Glomerular visceral epithelial cell (primary cell): ENCODE results near the gene DNAJC8.

Experiments
- DNase-seq: peaks from one replicate; pipeline ENCODE4 v3.0.0-alpha.2; 2016; ENCODE audit errors: extremely low spot score

DNAJC8 gene

GRCh38 chr1:28200234-28200873, 32.5 kb downstream of the DNAJC8 start:
- no peak for DNase-seq

DNA sequence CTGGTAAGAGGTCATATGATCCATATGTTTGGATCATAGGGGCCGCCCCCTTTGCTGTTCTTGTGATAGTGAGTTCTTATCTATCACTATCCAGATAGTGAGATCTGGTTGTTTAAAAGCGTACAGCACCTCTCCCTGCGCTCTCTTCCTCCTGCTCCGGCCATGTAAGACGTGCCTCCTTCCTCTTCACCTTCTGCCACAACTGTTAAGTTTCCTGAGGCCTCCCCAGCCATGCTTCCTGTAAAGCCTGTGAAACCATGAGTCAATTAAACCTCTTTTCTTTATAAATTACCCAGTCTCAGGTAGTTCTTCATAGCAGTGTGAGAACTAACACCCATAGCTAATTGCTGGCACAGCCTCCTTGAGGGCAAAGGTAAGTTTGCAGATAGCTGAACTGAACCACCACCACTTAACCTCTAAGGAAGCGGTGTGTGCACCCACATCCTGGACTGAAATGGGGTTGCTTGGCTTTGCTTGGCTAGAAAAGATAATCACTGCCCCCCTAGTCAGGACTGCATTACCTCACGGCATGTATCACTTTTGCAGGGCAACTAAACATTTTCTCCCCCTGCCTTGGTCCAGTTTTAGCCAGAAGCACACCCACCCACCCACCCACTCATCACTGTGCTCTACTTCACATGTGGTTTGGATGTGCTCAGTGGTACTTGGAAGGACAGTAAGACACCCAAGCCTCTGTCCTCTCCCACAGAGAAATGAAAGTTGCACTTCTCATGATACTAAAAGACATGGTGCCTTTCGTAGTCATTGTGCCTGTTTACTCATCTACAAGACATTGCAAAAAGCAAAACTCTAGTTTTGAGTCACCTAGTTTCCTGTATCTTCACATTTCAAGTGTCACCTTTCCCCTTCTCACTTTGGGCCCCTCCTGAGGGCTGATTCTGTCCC, 33.2 kb downstream of the DNAJC8 start:
- no peak for DNase-seq

DNA sequence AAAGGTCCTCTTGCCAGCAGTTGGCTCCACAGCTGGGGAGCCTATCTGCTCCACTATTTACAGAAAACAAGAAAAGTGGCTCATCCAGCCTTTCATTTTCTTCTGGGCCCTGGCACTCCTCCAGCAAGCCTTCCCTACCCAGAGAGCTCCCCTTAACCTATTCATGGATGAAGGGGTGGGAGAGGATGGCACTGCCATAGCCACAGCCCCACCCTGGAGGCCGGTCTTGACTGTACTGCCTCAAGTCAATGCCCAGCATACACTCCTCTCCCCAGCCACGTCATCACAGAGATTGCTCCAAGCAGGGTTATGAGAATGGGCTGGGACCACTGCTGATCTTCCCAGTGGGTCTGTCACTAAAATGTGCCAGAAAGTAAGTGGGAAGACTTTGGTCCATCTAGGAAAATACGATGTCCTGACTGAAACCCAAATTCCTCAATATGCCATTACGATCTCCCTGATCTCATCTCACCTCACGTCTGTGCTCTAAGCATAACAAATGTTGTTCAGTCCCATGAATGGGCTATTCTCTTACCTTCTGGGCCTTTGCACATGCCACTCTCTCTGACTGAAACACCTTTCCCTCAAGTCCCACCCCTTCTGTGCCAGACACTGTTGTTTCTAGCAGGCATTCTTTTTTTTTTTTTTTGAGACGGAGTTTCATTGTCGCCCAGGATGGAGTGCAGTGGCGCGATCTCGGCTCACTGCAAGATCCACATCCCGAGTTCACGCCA, 35.0 kb downstream of the DNAJC8 start:
- DNase-seq: no peak

DNA sequence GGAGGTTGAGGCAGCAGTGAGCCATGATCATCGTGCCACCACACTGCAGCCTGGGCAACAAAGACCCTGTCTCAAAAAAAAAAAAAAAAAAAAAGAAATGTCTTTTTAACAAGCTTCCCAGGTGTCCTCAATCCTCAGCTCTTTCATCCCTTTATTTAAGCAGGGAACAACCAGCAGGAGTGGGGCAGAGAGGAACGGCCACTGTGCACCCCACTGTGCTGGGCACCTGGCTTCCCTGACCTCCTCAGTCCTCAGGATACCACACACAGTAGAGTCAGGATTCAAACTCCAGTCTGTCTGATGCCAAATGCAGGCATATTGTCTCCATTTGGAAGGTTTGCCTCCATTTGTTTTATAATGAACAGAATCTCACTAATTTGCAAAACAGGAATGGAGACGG, 36.5 kb downstream of the DNAJC8 start:
- DNase-seq: no peak

DNA sequence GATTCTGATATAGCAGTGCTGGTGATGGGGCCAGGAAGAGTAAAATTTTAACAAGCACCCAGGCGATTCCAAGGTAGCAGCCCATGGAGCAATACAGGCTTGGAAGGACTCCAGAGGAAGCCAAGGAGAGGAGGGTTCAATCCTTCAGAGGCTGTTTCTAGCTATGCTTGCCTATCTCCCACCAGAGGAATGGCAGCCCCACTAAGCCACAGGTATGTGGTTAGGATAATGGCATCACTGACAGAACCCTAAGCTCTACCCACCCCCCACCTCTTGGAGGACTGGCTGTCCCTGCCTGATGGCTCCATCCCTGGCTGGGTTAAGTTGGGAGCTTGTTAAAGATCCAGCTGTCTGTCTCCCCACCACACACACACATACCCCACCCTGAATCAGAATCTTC, 37.0 kb downstream of the DNAJC8 start:
- peak; percentile 33 for DNase-seq

DNA sequence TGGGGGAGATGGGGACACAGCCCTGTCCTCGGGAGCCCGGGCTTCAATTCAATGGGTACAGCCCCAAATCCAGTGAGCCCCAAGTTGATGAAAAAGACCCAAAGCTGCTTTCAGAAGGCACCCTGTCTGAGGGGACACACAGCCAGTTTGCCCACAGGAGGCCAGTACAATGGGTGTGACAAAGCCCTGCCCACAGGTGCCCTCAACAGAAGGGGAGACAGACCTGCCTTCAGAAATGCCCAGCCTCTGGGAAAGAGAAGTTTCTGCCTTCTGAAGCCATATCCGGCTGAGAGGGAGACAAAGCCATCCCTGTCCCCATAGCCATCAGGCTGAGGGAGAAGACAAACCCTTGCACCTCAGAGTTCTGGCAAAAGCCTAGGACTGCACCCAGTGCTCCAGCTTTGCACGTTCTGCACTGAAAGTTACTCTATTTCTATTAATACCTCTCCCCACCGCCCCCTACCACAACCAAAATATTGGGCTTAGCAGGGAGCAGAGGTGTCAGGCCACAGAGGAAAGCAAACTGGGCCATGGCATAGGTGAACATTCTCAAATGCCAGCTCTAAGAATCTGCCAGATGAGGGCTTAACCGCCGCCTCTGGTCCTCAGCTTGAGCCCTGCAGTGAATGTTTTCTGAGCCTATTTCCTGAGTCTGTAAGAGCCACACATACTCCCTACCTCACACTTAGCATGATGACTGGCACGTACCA, 38.3 kb downstream of the DNAJC8 start:
- DNase-seq: no peak

- peak; percentile 20 for DNase-seq
Observed at GRCh38 chr1:28193701-28194161, 39.1 kb downstream of the DNAJC8 start.

- DNase-seq: no peak
Observed at GRCh38 chr1:28190996-28191645, 41.7 kb downstream of the DNAJC8 start.

- DNase-seq: no peak
Observed at GRCh38 chr1:28190337-28190979, 42.4 kb downstream of the DNAJC8 start.

DNA sequence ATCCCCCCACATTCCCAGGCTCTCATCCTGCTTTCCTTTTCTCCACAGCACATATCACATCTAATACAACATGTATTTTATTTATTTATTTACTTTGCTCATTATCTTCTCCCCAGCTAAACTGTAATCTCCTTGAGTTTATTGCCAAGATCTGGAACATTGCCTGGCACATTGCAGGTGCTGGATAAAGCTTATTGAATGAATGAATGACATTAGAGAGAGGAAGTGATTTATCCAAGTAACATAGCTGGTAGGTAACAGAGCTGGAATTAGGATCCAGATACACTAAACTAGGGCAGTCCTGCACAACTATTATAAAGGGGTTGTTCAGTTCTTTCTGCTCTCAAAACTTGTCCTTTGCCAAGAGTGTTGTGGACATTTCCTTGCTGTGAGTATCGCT, 47.8 kb downstream of the DNAJC8 start:
- DNase-seq: no peak

- no peak for DNase-seq
Observed at GRCh38 chr1:28180306-28181305, 52.2 kb downstream of the DNAJC8 start.

DNA sequence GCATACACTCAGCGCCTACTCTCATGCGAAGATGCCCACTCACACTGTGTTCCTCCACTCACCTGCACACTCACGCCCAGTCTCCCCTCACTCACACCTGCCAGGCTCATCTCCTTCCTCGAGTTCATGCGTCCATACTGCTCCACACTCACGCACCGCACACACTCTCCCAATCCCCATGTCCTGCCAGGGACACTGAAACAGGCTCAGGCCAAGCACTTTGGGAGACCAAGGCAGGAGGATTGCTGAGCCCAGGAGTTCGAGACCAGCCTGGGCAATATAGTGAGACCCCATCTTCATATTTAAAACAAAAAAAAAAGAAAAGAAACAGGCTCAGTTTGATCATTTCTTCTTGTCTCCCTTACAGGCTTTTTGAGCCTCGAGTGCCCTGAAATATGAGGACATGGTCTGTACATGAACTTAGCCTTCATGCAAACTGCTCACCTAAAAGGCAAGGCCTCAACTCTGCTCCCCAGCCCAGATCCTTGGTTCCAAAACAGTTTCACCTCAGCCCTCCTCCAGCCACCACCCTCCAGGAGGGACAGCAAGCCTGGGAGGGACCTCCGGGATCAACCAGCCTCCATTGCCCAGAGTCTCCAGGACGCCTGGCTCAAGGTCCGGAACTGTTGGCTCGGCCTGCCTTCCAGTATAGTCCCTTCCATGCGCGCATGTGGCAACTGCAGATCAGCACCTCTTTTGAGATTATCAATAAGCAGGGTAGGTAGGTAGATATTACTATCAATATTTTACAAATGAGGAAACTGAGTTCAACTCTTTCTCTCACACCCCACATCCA, 53.9 kb downstream of the DNAJC8 start:
- DNase-seq: no peak

- DNase-seq: no peak
Observed at GRCh38 chr1:28176492-28177470, 56.0 kb downstream of the DNAJC8 start, which contains the start of gene PTAFR. TSS of gene PTAFR (minus strand) at chr1:28176690. CDS start at chr1:28151021, 25,669 bp downstream.

DNA sequence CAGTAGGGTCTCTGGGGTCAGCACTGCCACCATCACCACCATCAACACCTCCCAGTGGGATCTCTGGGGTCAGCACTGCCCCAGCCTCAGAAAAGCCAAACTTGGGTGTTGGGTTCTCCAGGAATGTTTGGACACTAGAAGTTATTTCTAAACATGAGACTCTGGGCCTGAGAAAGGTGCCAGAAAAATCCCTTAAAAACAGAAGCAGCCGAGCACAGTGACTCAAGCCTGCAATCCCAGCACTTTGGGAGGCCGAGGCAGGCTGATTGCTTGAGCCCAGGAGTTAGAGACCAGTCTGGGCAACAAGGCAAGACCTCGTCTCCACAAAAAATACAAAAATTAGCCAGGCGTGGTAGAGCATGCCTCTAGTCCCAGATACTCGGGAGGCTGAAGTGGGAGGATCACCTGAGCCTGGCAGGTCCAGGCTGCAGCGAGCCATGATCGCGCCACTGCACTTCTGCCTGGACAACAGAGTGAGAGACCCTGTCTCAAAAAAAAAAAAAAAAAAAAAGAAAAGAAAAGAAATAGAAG, 56.8 kb downstream of the DNAJC8 start:
- DNase-seq: no peak

- DNase-seq: no peak
Observed at GRCh38 chr1:28173980-28174297, 58.9 kb downstream of the DNAJC8 start.

- DNase-seq: no peak
Observed at GRCh38 chr1:28173151-28173979, 59.5 kb downstream of the DNAJC8 start.
